Hypothalamus (tissue), 51 donors: ENCODE data around the gene PRKCB.

Experiments used
- DNase-seq, 51 donors: peaks; one replicate each; lab custom pipeline; 2025; lab: John Stamatoyannopoulos, UW

Gene PRKCB

DNA sequence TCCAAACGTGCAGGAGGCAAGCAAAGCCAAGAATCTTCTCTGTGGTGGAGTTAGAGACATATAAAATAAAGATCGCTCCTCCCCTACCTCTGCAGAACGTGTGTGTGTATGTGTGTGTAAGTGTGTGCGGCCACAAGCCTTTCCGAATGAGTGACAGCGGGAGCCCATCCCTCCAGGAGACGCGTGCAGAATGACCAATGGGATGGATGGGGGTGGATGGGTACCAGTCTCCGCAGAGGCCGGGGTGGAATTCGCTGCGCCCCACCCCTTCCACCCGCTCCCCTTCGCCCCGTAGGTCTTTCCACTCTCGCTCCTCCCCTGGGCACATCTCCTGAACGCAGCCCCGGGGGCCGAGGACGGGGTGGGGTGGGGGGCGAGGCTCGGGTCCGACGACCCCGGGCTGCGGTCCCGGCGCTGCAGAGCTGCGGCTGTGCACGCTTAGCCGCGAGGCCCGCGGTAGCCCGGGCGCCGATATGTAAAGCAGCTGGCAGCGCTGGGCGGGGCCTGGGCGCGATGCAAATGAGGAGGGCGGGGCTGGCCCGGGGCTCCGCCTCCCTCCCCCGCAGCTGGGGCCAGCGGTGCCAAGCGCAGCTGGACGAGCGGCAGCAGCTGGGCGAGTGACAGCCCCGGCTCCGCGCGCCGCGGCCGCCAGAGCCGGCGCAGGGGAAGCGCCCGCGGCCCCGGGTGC is at the start of gene PRKCB:
PRKCB (plus strand) TSS at position 594 of the 688 bp plus-strand sequence.
- peak in 50 of 51 donors; percentile 16 to 92 (median 72) for DNase-seq

DNA sequence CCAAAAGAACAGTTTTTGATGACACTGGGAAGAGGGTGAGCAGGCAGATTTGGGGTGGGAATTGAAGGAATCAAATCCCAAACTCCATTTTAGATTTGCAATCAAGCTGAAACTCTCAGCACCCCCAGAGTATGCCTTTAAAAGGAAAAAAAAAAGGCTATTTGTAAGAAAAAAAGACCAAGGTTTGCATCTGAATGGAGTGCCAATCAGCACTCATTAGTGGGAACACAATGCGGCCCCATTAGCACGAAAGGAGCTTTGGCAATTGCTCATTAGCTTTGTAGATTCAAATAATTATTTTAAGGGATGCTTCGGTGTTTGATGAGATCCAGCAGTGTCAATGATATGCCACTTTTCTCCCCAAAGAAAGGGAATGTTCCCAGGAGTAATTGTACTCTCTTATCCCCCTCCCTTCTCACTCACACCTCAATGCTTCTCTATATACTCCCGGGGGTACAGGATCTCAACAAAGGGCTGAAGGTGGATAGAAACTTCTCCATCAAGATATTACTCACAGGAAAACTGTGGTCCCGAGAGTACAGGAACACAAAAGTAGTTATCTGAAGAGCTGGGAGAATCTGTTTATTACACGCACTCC is 48.7 kb upstream of the PRKCB start:
- no peak for DNase-seq

DNA sequence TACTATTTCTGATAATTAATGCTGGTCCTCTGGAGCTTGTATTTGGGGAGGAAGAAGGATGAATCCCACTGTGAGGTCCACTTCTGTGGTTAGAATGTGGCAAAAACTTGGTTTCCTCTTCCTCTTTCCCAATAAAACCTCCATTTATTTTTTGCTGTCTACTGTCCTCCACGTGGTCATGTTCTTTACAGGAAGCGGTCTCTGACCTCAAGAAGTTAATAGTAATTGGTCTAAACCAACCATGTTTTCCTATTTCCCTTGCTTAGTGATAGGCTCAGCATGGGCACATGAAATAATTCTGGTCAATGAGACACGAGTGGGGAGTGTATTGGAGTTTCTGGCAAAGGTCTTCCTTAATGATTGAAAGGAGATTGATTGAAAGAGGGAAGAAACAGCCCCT is 47.1 kb upstream of the PRKCB start:
- DNase-seq: no peak

DNA sequence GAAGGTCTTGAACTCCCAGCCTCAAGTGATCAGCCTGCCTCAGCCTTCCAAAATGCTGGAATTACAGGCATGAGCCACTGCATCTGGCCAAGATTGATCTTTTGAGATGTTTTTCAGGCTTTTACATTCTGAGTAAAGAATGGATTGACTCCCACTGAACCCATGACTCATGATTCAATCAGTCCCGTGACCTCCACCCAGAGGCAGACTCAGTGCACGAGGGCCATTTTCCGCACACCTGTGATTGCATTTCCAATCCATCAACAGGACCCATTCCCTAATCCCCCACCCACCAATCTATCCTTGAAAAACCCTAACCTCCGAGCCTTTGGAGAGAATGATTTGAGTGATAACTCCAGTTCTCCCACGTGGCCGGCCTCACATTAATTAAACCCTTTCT is 40.4 kb upstream of the PRKCB start:
- DNase-seq: no peak

DNA sequence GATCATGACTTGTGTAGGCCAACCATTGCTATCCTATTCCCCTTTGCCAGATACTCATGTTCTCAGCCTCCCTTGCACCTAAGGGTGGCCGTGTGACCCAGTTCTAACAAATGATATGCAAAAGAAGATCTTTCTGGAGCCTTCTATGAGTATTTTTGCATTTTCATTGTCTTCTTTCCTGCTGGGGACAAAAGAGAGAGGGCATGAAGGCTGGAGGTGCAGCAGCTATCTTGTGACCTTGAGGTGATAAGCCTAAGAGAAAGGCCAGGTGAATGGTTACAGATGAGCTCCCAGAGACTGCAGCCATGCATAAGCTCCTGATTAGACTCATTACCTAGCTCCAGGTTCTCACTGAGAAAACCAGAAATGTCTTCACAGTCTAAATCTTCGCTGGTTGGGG is 38.8 kb upstream of the PRKCB start:
- no peak for DNase-seq

DNA sequence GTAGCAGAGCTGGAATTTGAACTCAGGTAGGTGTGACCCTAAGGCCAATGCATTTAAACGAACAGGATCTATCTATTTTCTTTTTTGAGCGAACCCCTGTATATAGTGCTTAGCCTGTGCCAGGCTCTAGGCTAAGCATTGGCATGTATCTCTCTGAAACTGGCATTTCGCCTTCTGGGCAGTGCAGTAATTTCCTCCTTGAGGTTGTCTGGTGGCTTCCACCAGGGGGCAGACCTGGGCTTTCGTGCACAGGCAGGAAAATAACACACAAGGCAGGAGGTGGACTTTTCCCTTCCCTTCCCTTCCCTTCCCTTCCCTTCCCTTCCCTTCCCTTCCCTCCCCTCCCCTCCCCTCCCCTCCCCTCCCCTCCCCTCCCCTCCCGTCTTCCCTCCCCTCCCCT is 34.4 kb upstream of the PRKCB start:
- peak in 50 of 51 donors; percentile 0 to 77 (median 42) for DNase-seq

DNA sequence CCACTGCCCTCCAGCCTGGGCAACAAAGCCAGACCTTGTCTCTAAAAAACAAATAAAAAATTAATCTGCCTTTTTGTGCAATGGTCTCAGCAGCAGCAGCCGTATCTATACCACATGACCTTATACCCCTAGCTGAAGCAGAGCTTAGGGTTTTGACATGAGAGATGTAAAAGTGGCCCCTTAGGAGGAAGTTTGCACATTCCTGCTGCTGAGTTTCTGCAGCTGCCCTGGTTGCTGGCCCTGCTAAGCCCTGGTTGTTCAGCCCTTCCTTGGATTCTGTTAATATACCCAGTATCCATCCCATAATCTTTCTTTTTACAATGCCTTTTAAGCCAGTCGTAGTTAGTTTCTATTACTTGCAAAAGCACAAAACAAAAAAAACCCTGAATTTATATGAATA is 33.0 kb upstream of the PRKCB start:
- no peak for DNase-seq

DNA sequence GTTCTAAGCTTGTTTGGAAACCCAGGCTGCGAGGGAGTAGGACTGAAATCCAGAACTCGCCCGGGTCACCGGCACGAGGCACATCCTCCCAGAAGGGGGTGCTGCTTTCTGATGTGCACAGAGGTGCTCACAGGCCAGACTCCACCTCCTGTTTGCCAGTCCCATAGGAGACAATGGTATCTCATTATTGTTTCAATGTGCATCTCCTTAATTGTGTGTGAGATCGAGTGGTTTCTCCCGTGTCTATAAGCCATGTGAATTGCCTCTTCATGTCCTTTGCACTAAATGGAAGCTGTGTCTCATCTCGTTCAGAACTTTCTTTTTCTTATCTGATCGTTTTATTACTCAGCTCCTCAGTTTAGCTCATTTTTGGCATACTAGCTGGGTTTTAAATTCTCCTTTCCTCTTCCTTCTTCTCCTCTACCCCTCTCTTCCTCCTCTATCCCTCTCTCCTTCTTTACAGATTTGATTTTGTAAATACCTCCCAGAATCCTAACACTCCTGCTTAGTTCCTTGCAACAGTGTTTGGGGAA is 32.1 kb upstream of the PRKCB start:
- DNase-seq: peak in 36 of 51 donors; percentile 1 to 57 (median 19)

DNA sequence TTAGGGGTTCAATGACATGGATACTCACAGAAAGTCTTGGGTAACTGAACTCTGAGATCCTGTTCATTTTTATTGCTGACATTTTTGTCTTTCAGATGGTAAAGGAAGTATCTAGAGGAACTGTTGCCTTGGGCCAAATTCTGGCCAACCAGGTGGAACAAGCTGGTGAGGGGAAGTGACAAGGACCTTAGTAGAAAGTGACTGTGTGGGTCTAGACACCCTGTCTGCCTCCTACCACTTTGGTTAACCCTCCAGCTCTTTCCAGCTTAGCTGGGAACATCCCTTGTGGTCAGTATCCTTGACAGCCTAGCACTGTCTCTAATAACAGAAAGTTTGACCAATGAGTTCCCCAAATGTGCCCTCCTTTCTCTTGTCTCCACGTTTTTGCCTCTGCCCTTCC is 28.8 kb upstream of the PRKCB start:
- DNase-seq: peak in 4 of 51 donors; percentile 1 to 16 (median 1)

DNA sequence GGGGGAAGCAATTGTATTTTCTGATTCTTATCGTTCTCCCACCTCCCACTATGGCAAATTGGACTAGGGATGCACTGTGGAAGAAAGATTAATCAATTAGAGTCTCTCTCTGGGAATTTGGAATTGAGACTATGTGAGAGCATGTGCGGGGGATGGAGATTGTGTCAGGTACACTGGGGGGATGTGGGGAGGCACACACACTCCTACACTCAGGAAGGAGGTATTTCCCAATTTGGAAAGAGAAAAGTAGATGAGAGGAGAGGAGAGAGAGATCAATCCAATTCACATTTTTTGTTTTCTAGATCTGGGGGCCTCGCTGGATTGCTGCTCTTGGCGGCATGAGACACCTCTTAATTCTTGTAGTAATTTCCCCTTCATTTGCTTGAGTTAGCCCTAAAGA is 14.3 kb upstream of the PRKCB start:
- no peak for DNase-seq

DNA sequence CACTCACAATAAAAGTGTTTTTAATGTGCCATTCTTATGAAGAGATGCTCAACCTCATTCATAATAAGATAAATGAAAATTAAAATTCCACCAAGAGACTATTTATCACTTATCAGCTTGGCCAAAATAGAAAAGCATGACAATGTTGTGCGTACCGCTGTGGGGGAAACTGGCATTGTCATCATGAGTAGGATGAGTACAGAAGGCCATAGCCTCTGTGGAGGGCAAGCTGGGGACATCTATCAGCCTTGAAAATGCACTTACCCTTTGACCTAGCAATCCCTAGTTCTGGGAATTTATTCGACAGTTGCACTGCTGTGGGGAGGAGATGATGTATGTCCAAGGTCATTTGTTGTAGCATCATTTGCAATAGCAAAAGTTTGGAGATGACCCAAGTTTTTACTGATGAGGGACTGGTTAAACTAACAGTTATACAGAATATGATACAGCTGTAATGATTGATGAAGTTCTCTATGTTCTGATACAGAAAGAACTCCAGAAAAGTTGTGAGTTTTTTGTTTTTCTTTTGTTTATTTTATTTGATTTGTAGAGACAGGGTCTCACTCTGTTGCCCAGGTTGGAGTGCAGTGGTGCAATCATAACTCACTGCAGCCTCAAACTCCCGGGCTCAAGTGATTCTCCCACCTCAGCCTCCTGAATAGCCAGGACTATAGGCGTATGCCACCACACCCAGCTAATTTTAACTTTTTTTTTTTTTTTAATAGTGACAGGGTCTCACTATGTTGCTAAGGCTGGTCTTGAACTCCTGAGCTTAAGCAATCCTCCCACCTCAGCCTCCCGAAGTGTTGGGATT is 13.7 kb upstream of the PRKCB start:
- no peak for DNase-seq

DNA sequence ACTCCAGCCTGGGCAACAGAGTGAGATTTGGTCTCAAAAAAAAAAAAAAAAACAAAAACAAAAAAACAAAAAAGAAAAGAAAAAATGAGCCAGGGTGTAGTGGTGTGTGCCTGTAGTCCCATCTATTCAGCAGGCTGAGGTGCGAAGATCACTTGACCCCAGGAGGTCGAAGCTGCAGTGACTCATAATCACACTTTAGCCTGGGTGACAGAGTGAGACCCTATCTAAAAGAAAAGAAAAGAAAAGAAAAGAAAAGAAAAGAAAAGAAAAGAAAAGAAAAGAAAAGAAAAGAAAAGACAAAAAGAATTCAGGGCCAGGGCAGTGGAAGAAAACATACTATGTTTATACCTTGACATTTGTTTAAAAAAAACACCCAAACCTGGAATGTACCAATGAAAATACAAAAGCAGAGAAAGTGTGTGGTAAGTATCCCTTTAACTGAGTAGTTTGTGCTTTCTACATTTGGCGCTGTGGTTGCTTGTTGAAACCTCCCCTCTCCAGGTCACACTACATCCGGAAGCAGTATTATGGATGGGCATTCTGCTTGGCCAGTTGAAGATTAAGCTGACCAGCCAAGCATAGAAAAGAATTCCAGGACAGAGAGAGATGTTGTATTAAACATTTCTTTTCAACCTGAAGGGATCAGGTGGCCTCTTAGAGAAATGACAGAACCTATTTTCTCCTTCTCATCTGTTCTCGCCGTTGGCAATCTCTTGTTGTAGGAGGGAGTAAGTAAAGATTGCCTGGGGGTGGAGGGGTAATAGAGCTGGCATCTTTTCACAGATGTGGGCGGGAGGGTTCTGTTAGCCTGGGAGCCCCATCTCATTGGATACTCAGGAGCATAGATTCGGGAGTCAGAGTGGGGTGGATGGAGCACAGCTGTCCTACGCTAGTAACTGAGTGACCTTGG is 12.1 kb upstream of the PRKCB start:
- no peak for DNase-seq

DNA sequence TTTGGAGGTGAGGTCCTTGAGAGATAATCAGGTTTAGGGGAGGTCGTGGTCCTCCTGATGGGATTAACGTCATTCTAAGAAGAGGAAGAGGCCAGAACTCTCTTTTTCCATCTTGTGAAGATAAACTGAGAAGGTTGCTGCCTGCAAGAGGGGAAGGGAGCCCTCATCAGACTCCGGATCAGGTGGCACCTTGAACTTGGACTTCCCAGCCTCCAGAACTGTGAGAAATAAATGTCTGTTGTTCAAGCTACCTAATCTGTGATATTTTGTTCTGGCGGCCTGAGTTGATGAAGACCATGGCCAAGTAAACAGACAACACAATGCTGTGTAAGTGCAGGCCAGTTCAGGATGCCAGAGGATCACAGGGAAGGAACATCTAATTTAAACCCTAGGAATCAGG is 10.9 kb upstream of the PRKCB start:
- no peak for DNase-seq

DNA sequence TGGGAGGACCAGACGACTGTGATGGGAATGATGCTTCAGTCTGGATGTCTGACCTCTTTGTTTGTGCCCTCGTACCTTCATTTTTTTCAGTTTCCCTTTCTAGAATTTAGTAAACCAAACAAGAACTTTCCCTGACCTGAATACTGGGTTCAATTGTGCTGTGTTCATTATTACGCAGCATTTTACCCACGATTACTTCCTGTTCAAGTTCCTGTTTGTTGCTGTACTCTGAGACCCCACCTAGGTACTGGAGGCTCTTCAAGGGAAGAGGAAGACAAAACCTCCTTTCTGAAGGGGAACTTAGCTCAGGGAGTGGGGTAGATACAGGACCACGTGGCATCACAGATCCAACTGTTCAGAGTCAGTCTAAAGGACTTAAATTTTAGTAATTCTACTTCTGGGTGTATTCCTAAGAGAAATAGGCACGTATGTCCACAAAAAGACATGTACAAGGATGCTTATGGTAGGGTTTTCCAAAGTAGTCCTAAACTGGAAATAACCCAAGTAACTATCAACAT is 9.2 kb upstream of the PRKCB start:
- DNase-seq: no peak

DNA sequence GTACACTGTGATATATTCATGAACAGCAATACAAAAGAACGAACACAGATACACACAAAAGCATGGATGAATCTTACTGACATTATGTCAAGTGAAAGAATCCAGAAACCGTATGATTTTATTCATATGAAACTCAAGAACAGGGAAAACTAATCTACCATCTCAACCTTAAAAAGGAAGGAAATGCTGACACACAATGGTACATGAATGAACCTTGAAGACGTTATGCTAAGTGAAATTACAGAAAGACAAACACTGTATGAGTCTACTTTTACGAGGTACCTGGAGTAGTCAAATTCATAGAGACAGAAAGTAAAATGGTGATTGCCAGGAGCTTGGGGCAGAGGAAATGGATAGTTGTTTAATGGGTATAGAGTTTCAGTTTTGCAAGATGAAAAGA is 8.7 kb upstream of the PRKCB start:
- DNase-seq: no peak

DNA sequence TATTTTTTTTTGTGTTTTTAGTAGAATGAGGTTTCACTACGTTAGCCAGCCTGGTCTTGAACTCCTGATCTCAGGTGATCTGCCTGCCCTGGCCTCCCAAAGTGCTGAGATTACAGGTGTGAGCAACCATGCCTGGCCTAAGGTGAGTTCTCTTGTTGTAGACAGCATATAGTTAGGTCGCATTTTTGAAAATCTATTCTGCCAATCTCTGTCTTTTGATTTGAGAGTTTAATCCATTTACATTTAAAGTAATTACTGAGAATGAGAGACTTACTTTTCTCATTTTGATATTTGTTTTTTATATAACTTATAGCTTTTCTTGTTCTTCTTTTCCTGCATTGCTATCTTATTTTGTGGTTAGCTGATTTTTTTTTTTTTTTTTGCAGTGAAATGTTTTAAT is 6.3 kb upstream of the PRKCB start:
- no peak for DNase-seq

DNA sequence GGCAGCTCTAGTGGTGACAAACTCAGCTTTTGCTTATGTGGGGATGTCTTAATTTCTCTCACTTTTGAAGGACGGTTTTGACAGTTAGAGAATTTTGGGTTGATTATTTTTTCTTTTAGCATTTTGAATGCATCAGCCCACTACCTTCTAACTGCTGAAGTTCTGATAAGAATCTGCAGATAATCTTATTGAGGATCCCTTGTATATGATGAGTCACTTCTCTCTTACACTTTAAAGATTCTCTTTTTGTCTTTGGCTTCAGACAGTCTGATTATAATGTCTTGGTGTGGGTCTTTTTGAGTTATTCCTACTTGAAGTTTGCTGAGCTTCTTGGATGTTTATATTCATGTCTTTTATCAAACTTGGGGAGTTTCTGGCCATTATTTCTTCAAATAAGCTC is 5.5 kb upstream of the PRKCB start:
- DNase-seq: no peak

DNA sequence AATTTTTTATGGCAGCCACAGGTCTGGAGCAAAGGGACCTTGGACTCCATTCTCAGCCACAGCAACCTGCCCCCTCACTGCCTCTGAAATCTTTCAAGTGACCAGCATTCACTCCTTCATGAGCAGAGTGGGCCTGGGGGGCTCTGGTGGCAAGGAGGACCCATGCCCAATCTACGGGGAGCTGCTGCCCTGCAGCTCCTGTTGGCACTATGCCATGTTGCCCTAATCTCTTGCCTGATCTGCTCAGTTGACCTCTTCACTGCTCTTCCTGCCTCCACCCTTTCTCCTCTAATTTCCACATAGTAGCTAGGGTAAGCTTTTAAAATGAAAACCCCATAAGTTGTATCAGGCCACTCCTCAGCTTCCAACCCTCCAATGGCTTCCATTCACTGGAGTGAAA is 2.9 kb upstream of the PRKCB start:
- no peak for DNase-seq

DNA sequence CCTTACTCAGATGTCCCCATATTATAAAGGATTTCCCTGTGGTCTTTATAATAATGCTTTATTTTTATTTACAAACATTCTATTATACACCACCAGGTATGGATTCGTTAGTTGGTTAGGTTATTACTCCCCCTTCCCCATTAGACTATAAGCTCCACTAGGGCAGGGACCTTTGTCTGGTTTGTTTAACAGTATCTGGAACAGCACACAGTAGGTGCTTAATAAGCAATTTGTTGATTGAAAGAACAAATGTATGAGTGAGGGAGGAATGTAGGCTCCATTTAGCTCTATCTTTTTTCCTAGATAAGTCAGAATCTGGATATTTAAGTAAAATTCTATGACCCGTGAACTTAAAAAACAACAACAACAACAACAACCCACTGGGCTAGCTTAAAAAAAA is 2.3 kb upstream of the PRKCB start:
- DNase-seq: no peak

DNA sequence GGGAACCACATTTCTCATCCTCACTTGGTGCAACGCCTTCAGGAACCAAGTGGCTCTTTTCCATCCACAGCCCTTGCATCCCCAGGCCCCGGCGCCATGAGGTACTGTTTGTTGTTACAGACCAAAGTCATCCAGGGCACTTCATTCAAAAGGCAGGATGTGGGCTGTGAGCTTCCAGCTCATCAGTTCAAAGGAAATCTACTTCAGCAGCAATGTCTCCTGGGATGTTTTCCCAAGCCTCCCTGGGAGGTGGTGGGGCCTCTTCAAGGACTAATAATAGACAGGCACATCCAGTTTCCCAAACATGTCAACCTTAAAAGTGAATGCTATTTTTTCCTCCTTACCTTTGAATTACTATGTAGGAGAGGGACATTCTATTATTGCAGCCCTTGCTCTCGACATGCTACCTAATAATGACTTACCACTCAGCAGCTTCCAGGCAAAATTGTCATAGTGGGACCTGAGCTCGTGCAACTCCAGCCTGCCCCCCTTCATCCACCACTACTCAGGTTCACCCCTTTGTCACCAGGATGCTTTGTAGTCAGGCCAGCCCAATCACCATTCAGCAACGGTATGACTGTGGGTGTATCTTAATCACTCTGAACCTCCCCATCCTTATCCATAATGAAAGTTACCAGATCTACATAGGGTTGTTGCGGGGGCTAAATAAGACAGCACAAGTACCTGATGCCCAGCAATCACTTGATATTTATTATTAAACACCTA is 1.7 kb upstream of the PRKCB start:
- DNase-seq: no peak
